ENCODE data around the gene IDH2.
"Not testable (repeated sequence)": the region's sequence is repeated elsewhere in the genome, so short reads cannot be mapped to it uniquely, and the experiment has no call there.

Gene IDH2

GRCh38 chr15:90074023-90074422 lies 28.2 kb downstream of the IDH2 start:
- H3K36me3 ChIP-seq (ENCODE audit: control insufficient read depth in 2 of 2, insufficient read depth in 2 of 2, low read length in 2 of 2): peaks cover 12 to 26% of the 10 kb centered on the region in 2 donors
- H3K9me3 ChIP-seq (ENCODE audit: control insufficient read depth in 2 of 2, low read length in 2 of 2): no peaks in the 10 kb centered on the region
- no peak overlapping the region for H3K4me3 ChIP-seq (ENCODE audit: low read length in 2 of 2)
- no peak overlapping the region for H3K9ac ChIP-seq (ENCODE audit: low read length in 2 of 2)
- H3K27ac ChIP-seq (ENCODE audit: low read length): no peak overlapping the region
- no peaks in the 10 kb centered on the region for H3K27me3 ChIP-seq (ENCODE audit: control insufficient read depth in 1 of 2, insufficient read depth in 2 of 2, low read length in 2 of 2)
- no peaks in the 10 kb centered on the region for H3K4me1 ChIP-seq (ENCODE audit: control insufficient read depth, insufficient read depth, low read length)

- Histone ChIP-seq H3K4me3 (ENCODE audit: low read length in 2 of 2) (no peak overlapping the region), H3K9ac (ENCODE audit: low read length in 2 of 2) (no peak overlapping the region), H3K27ac (ENCODE audit: low read length) (no peak overlapping the region), H3K36me3 (ENCODE audit: control insufficient read depth in 2 of 2, insufficient read depth in 2 of 2, low read length in 2 of 2) (peaks cover 16 to 21% of the 10 kb centered on the region in 2 donors), H3K9me3 (ENCODE audit: control insufficient read depth in 2 of 2, low read length in 2 of 2) (no peaks in the 10 kb centered on the region), H3K4me1 (ENCODE audit: control insufficient read depth, insufficient read depth, low read length) (no peaks in the 10 kb centered on the region), H3K27me3 (ENCODE audit: control insufficient read depth in 1 of 2, insufficient read depth in 2 of 2, low read length in 2 of 2) (no peaks in the 10 kb centered on the region)
These were observed 29.2 kb downstream of the IDH2 start for GRCh38 chr15:90072978-90073640.

- peaks cover 20 to 23% of the 10 kb centered on the region in 2 donors for H3K36me3 ChIP-seq (ENCODE audit: control insufficient read depth in 2 of 2, insufficient read depth in 2 of 2, low read length in 2 of 2)
- H3K27me3 ChIP-seq (ENCODE audit: control insufficient read depth in 1 of 2, insufficient read depth in 2 of 2, low read length in 2 of 2): no peaks in the 10 kb centered on the region
- H3K27ac ChIP-seq (ENCODE audit: low read length): no peak overlapping the region
These were observed 31.0 kb downstream of the IDH2 start for GRCh38 chr15:90071220-90071807.

GRCh38 chr15:90070623-90071022 lies 31.6 kb downstream of the IDH2 start:
- not testable (repeated sequence) for H3K9ac ChIP-seq (ENCODE audit: low read length in 2 of 2); H3K9me3 ChIP-seq (ENCODE audit: control insufficient read depth in 2 of 2, low read length in 2 of 2); H3K4me1 ChIP-seq (ENCODE audit: control insufficient read depth, insufficient read depth, low read length); H3K4me3 ChIP-seq (ENCODE audit: low read length in 2 of 2); H3K27ac ChIP-seq (ENCODE audit: low read length); H3K27me3 ChIP-seq (ENCODE audit: control insufficient read depth in 1 of 2, insufficient read depth in 2 of 2, low read length in 2 of 2)
- peaks cover 13 to 18% of the 10 kb centered on the region in 2 donors for H3K36me3 ChIP-seq (ENCODE audit: control insufficient read depth in 2 of 2, insufficient read depth in 2 of 2, low read length in 2 of 2)

More at GRCh38 chr15:90071220-90071807, 31.0 kb downstream of the IDH2 start:
- Histone ChIP-seq H3K4me3 (ENCODE audit: low read length in 2 of 2) (no peak overlapping the region), H3K9ac (ENCODE audit: low read length in 2 of 2) (no peak overlapping the region), H3K4me1 (ENCODE audit: control insufficient read depth, insufficient read depth, low read length) (no peaks in the 10 kb centered on the region), H3K9me3 (ENCODE audit: control insufficient read depth in 2 of 2, low read length in 2 of 2) (no peaks in the 10 kb centered on the region)

- Histone ChIP-seq H3K9ac (ENCODE audit: low read length in 2 of 2) (no peak overlapping the region), H3K27me3 (ENCODE audit: control insufficient read depth in 1 of 2, insufficient read depth in 2 of 2, low read length in 2 of 2) (no peaks in the 10 kb centered on the region), H3K4me1 (ENCODE audit: control insufficient read depth, insufficient read depth, low read length) (peaks cover 24% of the 10 kb centered on the region), H3K9me3 (ENCODE audit: control insufficient read depth in 2 of 2, low read length in 2 of 2) (no peaks in the 10 kb centered on the region), H3K36me3 (ENCODE audit: control insufficient read depth in 2 of 2, insufficient read depth in 2 of 2, low read length in 2 of 2) (peaks cover 7 to 10% of the 10 kb centered on the region in 2 donors), H3K27ac (ENCODE audit: low read length) (no peak overlapping the region), H3K4me3 (ENCODE audit: low read length in 2 of 2) (no peak overlapping the region)
These were observed 34.2 kb downstream of the IDH2 start for GRCh38 chr15:90067953-90068606.

GRCh38 chr15:90067181-90067952 lies 34.9 kb downstream of the IDH2 start:
- Histone ChIP-seq H3K27ac (ENCODE audit: low read length) (no peak overlapping the region), H3K27me3 (ENCODE audit: control insufficient read depth in 1 of 2, insufficient read depth in 2 of 2, low read length in 2 of 2) (no peaks in the 10 kb centered on the region), H3K4me3 (ENCODE audit: low read length in 2 of 2) (no peak overlapping the region), H3K4me1 (ENCODE audit: control insufficient read depth, insufficient read depth, low read length) (peaks cover 31% of the 10 kb centered on the region), H3K36me3 (ENCODE audit: control insufficient read depth in 2 of 2, insufficient read depth in 2 of 2, low read length in 2 of 2) (peaks cover 3 to 7% of the 10 kb centered on the region in 2 donors), H3K9ac (ENCODE audit: low read length in 2 of 2) (no peak overlapping the region), H3K9me3 (ENCODE audit: control insufficient read depth in 2 of 2, low read length in 2 of 2) (no peaks in the 10 kb centered on the region)

- peaks cover 42% of the 10 kb centered on the region for H3K4me1 ChIP-seq (ENCODE audit: control insufficient read depth, insufficient read depth, low read length)
These were observed 36.6 kb downstream of the IDH2 start for GRCh38 chr15:90065682-90066049.

GRCh38 chr15:90064911-90065681 lies 37.2 kb downstream of the IDH2 start:
- Histone ChIP-seq H3K27me3 (ENCODE audit: control insufficient read depth in 1 of 2, insufficient read depth in 2 of 2, low read length in 2 of 2) (no peaks in the 10 kb centered on the region), H3K9me3 (ENCODE audit: control insufficient read depth in 2 of 2, low read length in 2 of 2) (no peaks in the 10 kb centered on the region), H3K36me3 (ENCODE audit: control insufficient read depth in 2 of 2, insufficient read depth in 2 of 2, low read length in 2 of 2) (peaks cover 3 to 7% of the 10 kb centered on the region in 2 donors), H3K4me3 (ENCODE audit: low read length in 2 of 2) (peak overlapping the region in 1 of 2 donors; percentile 55), H3K27ac (ENCODE audit: low read length) (peak overlapping the region; percentile 41), H3K4me1 (ENCODE audit: control insufficient read depth, insufficient read depth, low read length) (peaks cover 42% of the 10 kb centered on the region), H3K9ac (ENCODE audit: low read length in 2 of 2) (no peak overlapping the region)

More at GRCh38 chr15:90065682-90066049, 36.6 kb downstream of the IDH2 start:
- H3K9ac ChIP-seq (ENCODE audit: low read length in 2 of 2): no peak overlapping the region
- H3K27me3 ChIP-seq (ENCODE audit: control insufficient read depth in 1 of 2, insufficient read depth in 2 of 2, low read length in 2 of 2): no peaks in the 10 kb centered on the region
- H3K27ac ChIP-seq (ENCODE audit: low read length): peak overlapping the region; percentile 41
- peaks cover 3 to 7% of the 10 kb centered on the region in 2 donors for H3K36me3 ChIP-seq (ENCODE audit: control insufficient read depth in 2 of 2, insufficient read depth in 2 of 2, low read length in 2 of 2)
- H3K9me3 ChIP-seq (ENCODE audit: control insufficient read depth in 2 of 2, low read length in 2 of 2): no peaks in the 10 kb centered on the region
- H3K4me3 ChIP-seq (ENCODE audit: low read length in 2 of 2): no peak overlapping the region

GRCh38 chr15:90063770-90064247 lies 38.5 kb downstream of the IDH2 start:
- H3K9me3 ChIP-seq (ENCODE audit: control insufficient read depth in 2 of 2, low read length in 2 of 2): no peaks in the 10 kb centered on the region
- H3K9ac ChIP-seq (ENCODE audit: low read length in 2 of 2): no peak overlapping the region
- H3K27me3 ChIP-seq (ENCODE audit: control insufficient read depth in 1 of 2, insufficient read depth in 2 of 2, low read length in 2 of 2): no peaks in the 10 kb centered on the region
- H3K4me1 ChIP-seq (ENCODE audit: control insufficient read depth, insufficient read depth, low read length): peaks cover 44% of the 10 kb centered on the region
- H3K27ac ChIP-seq (ENCODE audit: low read length): no peak overlapping the region
- H3K4me3 ChIP-seq (ENCODE audit: low read length in 2 of 2): no peak overlapping the region
- H3K36me3 ChIP-seq (ENCODE audit: control insufficient read depth in 2 of 2, insufficient read depth in 2 of 2, low read length in 2 of 2): peaks cover 3 to 7% of the 10 kb centered on the region in 2 donors
